K562 (cell line): Measurements from ENCODE around the gene SLC24A1.
A peak's percentile ranks its signal among the peaks of the same experiment; 100 is the strongest.

ENCODE experiments used
- BRCA1 ChIP-seq, 2 experiments: fragments of 450-650 bp in 1 of 2; sonication (generic) in 1 of 2; formaldehyde crosslinking in 1 of 2; IDR thresholded peaks; 2 replicates each; pipeline versions ENCODE4 v1.5.0 to v1.6.1; 2017 to 2020; ENCODE audit warnings: mild to moderate bottlenecking in 1 of 2, missing genetic modification reagents in 1 of 2
- BRF1 ChIP-seq: IDR thresholded peaks from 3 replicates; pipeline ENCODE4 v1.6.1; 2011; ENCODE audit warnings: borderline replicate concordance, mild to moderate bottlenecking; ENCODE audit not compliant: insufficient read length; ENCODE audit errors: extremely low read depth
- EP300 ChIP-seq: IDR thresholded peaks from 2 replicates; pipeline ENCODE4 v1.6.1; 2012; ENCODE audit warnings: low read length, improper control_type of control experiment
- MYC ChIP-seq, 2 experiments: fragments of 250-450 bp in 1 of 2; sonication (Bioruptor Pico) in 1 of 2; IDR thresholded peaks; 2 replicates each; pipeline versions ENCODE4 v1.5.1 to v1.6.1; 2012 to 2021; ENCODE audit warnings: low read depth in 2 of 2, borderline replicate concordance in 1 of 2, improper control_type of control experiment in 1 of 2, low read length in 1 of 2, mild to moderate bottlenecking in 1 of 2, moderate library complexity in 1 of 2
- POLR2AphosphoS5 ChIP-seq: IDR thresholded peaks from 2 replicates; pipeline ENCODE4 v1.6.1; 2011; ENCODE audit warnings: mild to moderate bottlenecking, low read depth, low read length, moderate library complexity; ENCODE audit not compliant: control insufficient read depth, insufficient read depth
- RAD21 ChIP-seq, 2 experiments: fragments of 250-450 bp in 1 of 2; fragments of 450-650 bp in 1 of 2; sonication (Bioruptor Pico) in 1 of 2; formaldehyde crosslinking in 1 of 2; IDR thresholded peaks in 1 of 2; conservative IDR thresholded peaks in 1 of 2; 2 replicates each; pipeline versions ENCODE4 v1.4.0 to v1.8.0; 2020 to 2022; ENCODE audit warnings: mild to moderate bottlenecking in 2 of 2, moderate library complexity in 1 of 2
- SP1 ChIP-seq: sonication (generic); formaldehyde crosslinking; IDR thresholded peaks from 2 replicates; pipeline ENCODE4 v1.8.1; 2022; ENCODE audit warnings: mild to moderate bottlenecking, missing genetic modification reagents
- ZNF778 ChIP-seq: fragments of 450-650 bp; formaldehyde crosslinking; IDR thresholded peaks from 2 replicates; pipeline ENCODE4 v1.4.0; 2020; ENCODE audit warnings: mild to moderate bottlenecking, moderate library complexity
- TF ChIP-seq, protein P1 (sequence below), 3 experiments: IDR thresholded peaks in 2 of 3; conservative IDR thresholded peaks in 1 of 3; 2 replicates each; pipeline ENCODE4 v1.5.1; 2011 to 2012; ENCODE audit warnings: low read length in 3 of 3, mild to moderate bottlenecking in 3 of 3, control low read depth in 2 of 3, improper control_type of control experiment in 1 of 3, inconsistent platforms in 1 of 3, low read depth in 1 of 3, mixed read lengths in 1 of 3, moderate library complexity in 1 of 3; ENCODE audit not compliant: insufficient read depth in 2 of 3
- TF ChIP-seq, protein P2 (sequence below): fragments of 250-450 bp; sonication (Bioruptor Pico); IDR thresholded peaks from 2 replicates; pipeline ENCODE4 v1.5.0; 2020; ENCODE audit warnings: mild to moderate bottlenecking

DNA sequence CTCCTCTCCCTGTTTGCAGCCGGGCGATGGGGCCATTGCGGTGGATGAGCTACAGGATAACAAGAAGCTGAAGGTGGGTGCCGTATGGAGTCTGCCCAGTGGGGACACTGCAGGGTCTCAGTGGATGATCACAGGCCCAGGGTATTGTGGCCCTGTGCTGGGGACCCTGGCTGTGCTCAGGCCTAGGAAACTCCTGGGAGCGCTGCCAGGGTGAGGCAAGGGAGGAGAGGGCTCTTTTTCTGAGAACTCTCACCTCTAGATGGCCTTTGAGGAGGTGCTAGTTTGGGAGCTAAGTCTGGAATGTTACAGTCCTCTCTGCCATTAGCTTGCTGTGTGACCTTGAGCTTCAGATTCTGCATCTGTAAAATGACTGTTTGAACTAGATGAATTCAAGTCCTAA lies 16.4 kb downstream of the SLC24A1 start:
- TF ChIP-seq, protein P1, sequence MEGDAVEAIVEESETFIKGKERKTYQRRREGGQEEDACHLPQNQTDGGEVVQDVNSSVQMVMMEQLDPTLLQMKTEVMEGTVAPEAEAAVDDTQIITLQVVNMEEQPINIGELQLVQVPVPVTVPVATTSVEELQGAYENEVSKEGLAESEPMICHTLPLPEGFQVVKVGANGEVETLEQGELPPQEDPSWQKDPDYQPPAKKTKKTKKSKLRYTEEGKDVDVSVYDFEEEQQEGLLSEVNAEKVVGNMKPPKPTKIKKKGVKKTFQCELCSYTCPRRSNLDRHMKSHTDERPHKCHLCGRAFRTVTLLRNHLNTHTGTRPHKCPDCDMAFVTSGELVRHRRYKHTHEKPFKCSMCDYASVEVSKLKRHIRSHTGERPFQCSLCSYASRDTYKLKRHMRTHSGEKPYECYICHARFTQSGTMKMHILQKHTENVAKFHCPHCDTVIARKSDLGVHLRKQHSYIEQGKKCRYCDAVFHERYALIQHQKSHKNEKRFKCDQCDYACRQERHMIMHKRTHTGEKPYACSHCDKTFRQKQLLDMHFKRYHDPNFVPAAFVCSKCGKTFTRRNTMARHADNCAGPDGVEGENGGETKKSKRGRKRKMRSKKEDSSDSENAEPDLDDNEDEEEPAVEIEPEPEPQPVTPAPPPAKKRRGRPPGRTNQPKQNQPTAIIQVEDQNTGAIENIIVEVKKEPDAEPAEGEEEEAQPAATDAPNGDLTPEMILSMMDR (IDR thresholded peaks at IDR 0.05 in 2 of 3, conservative IDR thresholded peaks at IDR 0.05 in 1 of 3; ENCODE audit: insufficient read depth in 2 of 3, low read depth in 1 of 3, low read length in 3 of 3) = 0 out of 6 replicates have a peak, but pooled peaks of 1 of the 3 experiments have one; percentile 1
- TF ChIP-seq BRCA1 (IDR thresholded peaks at IDR 0.05) = no peak
- TF ChIP-seq BRCA1 (CRISPR knock-in tag; IDR thresholded peaks at IDR 0.05) = no peak
- no peak for TF ChIP-seq EP300
- TF ChIP-seq BRF1 = no peak
- TF ChIP-seq ZNF778 (CRISPR knock-in tag) = no peak
- no peak for TF ChIP-seq POLR2AphosphoS5
- no peak for TF ChIP-seq RAD21 (CRISPR knock-in tag; conservative IDR thresholded peaks at IDR 0.05 in 1 of 2, IDR thresholded peaks at IDR 0.05 in 1 of 2)
- no peak for TF ChIP-seq MYC (IDR thresholded peaks at IDR 0.05; ENCODE audit: low read depth, low read length)
- TF ChIP-seq MYC (CRISPR knock-in tag; IDR thresholded peaks at IDR 0.05; ENCODE audit: borderline replicate concordance, low read depth) = no peak
- no peak for TF ChIP-seq SP1 (CRISPR knock-in tag)
- TF ChIP-seq, protein P2, sequence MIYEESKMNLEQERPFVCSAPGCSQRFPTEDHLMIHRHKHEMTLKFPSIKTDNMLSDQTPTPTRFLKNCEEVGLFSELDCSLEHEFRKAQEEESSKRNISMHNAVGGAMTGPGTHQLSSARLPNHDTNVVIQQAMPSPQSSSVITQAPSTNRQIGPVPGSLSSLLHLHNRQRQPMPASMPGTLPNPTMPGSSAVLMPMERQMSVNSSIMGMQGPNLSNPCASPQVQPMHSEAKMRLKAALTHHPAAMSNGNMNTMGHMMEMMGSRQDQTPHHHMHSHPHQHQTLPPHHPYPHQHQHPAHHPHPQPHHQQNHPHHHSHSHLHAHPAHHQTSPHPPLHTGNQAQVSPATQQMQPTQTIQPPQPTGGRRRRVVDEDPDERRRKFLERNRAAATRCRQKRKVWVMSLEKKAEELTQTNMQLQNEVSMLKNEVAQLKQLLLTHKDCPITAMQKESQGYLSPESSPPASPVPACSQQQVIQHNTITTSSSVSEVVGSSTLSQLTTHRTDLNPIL (CRISPR knock-in tag) = no peak
